GM23248 (cell line): ENCODE data around the gene ST3GAL3.

ENCODE experiments used
- EZH2 ChIP-seq: fragments of 200-600 bp; sonication (generic); IDR thresholded peaks from 2 replicates; pipeline ENCODE4 v1.6.1; 2018; ENCODE audit warnings: antibody characterized with exemption, mild to moderate bottlenecking; ENCODE audit not compliant: insufficient read depth, poor library complexity, severe bottlenecking
- EZH2phosphoT487 ChIP-seq: fragments of 200-600 bp; sonication (generic); IDR thresholded peaks from 2 replicates; pipeline ENCODE4 v1.6.1; 2018; ENCODE audit warnings: antibody characterized with exemption, moderate library complexity, mild to moderate bottlenecking, low read depth; ENCODE audit not compliant: insufficient read depth

- TF ChIP-seq EZH2phosphoT487: no peak
- no peak for TF ChIP-seq EZH2
Measured at GRCh38 chr1:43847882-43848281, 140.5 kb downstream of the ST3GAL3 start.
